Stimulated activated CD8-positive, alpha-beta memory T cell treated with anti-CD3 and anti-CD28 coated beads, Interleukin-4, amount 100 ng/mL, for 4 hours (primary cell): Measurements from ENCODE around the gene UTP15.

ENCODE experiments used
- DNase-seq, 2 donors: peaks; one replicate each; pipeline ENCODE4 v3.0.0-alpha.2; 2020; ENCODE audit warnings: low read depth in 2 of 2, low spot score in 1 of 2

The UTP15 gene

DNA sequence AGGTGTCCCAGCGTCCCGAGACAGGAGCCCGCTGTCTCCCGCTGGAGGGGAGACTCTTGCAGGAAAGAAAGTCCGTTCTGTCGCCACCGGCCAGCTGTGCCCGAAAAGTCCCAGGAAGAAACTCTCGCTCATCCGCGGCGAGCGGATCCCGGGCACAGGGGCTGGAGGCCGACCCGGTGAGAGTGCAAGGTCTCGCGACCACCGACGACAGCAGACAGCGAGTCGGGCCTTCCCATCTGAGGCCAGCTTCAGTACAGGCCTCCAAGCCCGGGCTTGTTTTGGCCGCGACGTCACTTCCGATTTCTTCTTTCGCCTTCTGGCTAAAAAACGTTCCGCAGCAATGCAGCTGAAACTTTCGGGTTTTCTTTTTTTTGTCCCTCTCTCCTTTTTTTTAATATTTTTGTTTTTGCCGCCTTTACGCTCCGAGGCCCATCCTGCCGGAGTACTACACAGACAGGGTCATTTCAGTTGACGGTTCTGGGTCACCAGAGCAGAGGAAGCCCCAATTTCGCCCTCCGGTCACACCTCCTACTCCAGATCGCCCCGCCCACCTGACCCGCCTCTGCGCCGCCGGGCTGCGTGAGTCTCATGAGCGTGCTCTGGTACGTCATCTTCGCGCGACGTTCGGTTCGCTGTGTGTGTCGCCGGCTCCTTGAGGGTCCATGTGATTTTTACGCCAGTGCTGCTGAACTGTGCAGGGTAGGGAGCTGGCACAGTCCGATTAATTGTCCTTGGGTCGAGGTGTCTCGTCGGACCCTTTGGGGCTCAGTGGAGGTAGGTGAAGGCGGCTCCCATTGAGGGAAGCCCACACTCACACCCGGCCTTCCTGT, at the start of gene UTP15, which contains the start of gene ANKRA2:
Gene UTP15 (plus strand): TSS at position 605 of the 830 bp plus-strand sequence. CDS start 1,602 bp downstream, outside the sequence.
Gene ANKRA2 (minus strand): TSS at position 501 of the 830 bp plus-strand sequence. CDS start 2,758 bp downstream, outside the sequence.
- peak; percentile 98 to 99 for DNase-seq

- peak; percentile 34 to 43 for DNase-seq
Measured at GRCh38 chr5:73519531-73520283, 45.8 kb upstream of the UTP15 start.

DNA sequence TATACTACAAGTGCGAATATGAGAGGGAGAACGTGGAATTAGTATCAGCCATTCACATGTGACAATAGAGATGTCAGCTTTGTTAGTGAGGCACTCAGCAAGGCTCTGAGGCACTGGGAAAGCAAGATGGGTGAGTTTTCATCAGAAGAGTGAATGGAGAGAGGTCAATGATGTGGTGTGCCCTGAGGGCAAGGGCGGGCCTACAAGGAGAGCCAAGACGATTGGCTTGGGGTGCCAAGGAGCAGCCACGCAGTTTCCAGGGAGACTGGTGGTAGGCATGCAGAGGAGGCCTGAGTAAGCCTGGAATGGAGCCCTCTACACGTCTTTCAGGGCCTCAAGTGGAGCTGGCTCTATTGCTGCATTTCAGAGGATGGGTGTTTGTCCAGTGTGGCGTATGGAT, 42.6 kb upstream of the UTP15 start:
- DNase-seq = no peak

DNA sequence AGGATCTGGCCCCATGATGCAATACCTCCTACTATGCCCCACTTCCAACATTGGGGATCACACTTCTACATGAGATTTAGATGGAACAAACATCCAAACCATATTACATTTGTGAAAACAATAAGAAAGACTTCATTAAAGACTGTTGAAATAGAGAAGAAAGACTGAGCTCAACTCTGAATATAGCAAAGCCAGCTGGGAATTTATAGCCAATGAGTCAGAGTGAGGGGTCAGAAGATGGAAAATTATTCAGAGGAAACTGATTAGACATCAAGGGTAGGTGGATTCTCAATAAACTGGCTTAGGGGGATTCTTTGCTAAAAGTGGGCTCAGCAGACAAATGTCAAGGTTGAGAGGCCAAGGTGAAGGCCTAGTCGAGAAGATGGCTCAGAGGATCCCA, 41.7 kb upstream of the UTP15 start:
- DNase-seq = no peak

GRCh38 chr5:73525606-73526203, 39.8 kb upstream of the UTP15 start:
- no peak for DNase-seq

DNA sequence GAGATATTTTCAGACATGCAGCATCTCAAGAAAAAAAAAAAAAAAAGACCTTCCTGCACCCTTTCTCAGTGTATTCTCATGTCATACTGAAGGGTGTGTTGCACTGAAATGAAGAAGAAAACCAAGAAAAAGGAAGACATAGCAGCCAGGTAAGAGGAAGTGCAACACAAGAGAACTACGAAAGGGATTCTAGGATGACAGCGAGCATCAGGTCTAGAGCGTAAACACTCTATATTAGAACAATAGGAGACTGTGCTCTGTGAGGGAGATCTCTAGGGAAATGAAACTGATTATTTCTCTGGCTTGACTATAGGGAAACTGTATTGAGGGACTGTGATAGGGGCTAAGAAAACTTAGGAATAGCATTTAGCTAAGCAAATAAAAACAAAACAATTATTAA, 37.3 kb upstream of the UTP15 start:
- no peak for DNase-seq

GRCh38 chr5:73529081-73529480, 36.5 kb upstream of the UTP15 start:
- no peak for DNase-seq

DNA sequence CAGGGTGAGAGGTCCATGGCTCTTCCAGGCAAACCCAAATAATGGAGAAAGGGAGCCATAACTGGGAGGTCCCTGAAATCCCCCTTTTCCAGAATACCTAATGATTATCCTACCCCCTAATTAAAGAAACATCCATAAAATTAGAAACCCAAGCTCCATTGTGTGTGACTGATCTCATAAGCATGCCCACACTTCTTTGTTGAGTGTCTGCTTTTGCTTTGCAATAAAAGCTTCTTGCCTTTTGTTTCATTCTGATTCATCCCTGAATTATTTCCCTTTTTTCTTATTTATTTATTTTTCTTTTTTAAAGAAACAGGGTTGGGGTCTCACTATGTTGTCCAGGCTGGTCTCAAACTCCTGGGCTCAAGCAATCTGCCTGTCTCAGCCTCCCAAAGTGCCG, 34.2 kb upstream of the UTP15 start:
- DNase-seq = no peak

GRCh38 chr5:73532195-73532594, 33.3 kb upstream of the UTP15 start:
- DNase-seq = no peak

DNA sequence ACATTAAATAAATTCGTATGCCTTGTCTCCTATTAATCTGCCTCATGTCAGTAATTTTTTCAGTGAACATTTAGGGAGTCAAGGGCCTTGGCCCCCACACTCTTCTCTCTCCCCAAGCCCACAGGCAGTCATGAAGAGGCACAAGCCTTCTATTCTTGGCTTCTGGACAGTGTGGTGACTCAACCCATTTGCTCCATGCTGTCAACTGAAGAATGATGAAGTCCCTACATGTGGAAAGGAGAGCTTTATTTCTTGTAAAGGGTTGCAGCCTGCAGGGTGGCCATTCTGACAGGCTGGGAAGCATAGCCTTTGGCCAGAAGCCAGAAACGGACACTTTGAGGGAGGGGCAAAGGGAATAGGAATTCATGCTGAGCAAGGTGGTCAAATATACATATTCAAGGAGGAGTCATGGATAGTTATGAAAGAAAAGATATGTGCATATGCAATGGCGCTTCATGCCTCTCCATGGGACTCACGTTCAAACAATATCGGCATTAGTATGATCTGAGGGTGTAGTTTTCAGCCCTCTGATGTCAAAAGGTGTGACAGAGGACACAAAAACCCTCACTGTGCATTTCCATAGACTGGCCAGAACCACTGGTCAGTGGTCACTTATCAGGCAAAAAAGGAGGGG, 31.4 kb upstream of the UTP15 start:
- DNase-seq = no peak

DNA sequence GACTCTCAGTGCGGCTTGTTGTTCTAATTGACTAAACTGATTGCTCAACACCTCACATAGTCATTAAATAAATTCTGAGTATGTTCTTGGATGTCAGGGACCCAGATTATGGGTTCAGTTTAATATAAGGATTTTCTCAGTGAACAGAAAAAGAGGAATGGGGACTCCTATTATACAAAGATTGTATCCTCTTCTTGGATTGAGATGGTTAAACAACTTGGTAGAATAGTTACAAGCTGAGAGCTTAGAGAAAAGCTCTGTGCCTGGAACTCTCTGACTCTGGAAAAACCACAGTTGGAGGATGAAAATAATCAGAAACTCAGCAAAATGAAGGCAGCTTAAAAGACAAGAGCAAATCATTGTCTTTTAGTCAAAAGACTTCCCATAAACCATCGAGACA, 30.6 kb upstream of the UTP15 start:
- no peak for DNase-seq

DNA sequence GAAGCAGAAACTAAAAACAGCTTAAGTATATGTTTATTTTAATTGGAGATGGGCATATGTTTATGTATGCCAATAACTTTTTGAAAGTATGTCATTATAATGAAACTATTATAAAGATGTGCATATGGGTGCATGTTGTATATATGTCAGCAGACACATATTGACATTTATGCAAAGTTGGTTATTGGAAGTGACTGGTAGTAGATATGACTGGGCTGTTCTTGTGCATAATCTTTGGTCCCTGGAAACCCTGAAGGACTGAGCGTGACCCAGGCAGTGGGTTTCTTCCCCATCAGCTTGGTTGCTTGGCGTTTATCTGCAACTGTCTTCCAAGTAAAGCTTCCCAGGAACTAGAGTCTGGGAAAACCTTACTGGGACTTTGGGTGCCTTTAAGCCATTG, 25.8 kb upstream of the UTP15 start:
- no peak for DNase-seq

DNA sequence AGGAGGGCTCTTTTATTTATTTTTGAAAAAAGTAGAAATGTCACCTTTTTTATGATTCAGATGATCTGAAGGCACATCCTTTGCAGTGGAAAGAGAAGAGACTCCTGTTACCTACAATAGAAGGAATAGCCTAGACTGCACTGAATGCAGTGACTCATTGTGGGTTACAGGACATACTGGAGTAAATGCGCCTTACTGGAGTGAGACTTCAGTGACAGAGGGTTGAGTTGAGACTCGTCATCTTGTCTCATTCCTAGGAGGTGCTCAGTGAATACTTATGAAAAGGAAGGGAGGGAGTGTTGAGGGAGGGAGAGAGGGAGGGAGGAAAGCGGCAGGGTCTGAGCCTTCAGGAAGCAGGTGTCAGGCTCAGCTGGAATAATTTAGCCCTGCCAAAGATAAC, 25.4 kb upstream of the UTP15 start:
- DNase-seq = no peak

DNA sequence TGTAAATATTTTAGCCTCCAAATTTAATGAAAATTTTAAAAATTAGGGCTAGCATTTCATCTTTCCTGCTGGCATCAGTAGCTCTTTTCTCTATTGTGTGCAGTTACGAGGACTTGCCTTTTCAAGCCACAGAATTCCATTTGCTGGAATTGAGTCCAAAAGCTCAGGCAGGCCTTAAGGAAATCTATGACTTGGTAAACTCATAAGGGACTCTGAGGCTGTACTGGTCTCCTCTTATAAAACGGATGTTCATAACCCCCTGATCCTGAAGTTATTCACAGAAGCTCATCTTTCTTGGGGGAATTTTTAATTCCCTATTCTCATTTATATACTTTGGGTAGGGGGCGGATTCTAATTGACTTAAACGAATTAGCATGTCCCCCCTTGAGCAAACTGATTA, 23.5 kb upstream of the UTP15 start:
- no peak for DNase-seq

DNA sequence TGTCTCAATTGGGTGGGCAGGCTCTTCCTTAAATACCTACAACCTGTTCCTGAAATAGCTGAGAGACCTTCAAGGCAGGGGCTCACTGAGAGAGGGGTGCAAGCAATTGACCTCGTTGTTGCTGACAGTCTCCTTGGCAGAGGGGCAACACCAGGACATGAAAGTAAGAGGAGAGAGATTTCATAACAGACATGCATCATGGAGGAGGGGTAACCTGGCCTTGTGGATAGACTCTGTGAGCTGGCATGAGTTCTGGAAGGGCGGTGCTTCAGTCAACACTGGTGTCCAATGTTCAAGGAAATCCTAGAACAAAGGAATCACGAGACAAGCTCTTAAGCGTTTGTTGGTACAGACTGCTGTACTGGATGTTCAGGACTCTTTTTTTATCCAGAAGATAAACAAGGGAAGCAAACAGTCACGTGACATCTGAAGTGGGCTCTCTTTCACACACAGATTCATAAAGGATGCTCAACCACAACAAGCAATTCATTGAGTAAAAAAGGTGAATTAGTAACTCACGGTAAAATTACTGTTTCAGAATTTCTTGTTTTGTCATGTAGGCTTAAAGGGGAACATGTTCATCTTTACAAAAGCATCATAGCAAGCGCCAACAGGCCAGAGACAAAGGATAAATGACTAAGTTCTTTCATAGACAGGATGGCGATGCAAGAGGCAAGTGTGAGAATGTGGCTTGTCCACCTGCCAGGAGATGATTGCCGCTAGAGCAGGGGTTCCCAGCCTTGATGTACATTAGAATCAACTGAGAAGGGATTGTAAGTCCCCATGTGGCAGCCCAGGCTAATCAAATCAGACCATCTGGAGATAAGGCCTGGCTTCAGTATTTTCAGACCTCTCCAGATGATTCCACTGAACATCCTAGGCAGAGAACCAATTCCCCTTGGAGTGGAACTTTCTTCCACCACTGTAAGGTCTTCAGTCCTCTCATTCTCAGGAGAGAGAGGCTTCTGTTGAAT, 20.8 kb upstream of the UTP15 start:
- no peak for DNase-seq

- DNase-seq = no peak
Measured at GRCh38 chr5:73545403-73545779, 20.2 kb upstream of the UTP15 start.

- DNase-seq = no peak
Measured at GRCh38 chr5:73550016-73550415, 15.5 kb upstream of the UTP15 start.

- DNase-seq = no peak
Measured at GRCh38 chr5:73552642-73553041, 12.9 kb upstream of the UTP15 start.

DNA sequence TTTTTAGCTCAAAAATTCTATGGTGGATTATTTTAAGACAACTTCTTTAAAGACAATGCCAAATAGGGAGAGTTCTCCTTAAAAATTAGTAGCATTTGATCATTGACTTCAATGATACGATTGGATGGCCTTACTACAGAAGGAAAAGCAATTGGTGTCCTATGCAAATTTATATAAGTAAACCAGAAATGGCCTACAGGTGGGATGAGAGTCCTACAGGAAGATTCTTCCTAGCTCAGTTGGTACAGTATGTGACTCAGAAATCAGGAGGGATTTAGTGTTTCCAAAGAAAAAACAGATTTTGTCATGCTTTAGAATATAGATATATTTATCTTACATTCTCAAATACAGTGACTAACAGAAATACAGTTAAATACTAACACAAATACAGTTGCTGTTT, 6.6 kb upstream of the UTP15 start:
- no peak for DNase-seq

DNA sequence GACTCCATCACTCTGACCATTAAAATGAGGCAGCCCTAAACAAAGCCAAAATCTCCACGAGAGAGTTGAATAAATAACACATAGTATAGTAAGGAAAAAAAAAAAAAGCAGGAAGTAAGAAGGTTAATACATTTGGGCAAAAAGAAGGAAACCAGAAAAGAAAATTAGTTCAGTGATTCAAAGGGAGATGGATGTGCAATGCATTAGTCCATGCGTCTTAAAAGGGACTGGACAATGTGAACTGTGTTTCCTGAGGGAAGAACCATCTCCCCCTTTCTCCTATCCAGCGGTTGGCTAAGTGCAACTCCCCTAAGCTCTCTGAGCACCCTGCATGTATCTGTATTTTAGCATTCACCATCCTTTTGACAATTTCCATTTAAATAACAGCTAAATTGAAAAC, 1.5 kb upstream of the UTP15 start:
- DNase-seq = no peak
